A549 (cell line): ENCODE data around the gene DYRK2.
"Not testable (repeated sequence)": the region's sequence is repeated elsewhere in the genome, so short reads cannot be mapped to it uniquely, and the experiment has no call there.

Experiments used
- CEBPB ChIP-seq, 2 experiments: fragments of >200 bp in 1 of 2; sonication (Bioruptor Twin) in 1 of 2; formaldehyde crosslinking in 1 of 2; IDR thresholded peaks; 2 replicates each; pipeline ENCODE4 v1.6.1; 2012 to 2016
- ELK1 ChIP-seq: fragments of 150-350 bp; IDR thresholded peaks from 2 replicates; pipeline ENCODE4 v1.6.1; 2014; ENCODE audit warnings: low read depth, mild to moderate bottlenecking, low read length
- EP300 ChIP-seq, 2 experiments: fragments of >200 bp; sonication (Bioruptor Twin); formaldehyde crosslinking; IDR thresholded peaks; 2 replicates in 1 of 2; 3 replicates in 1 of 2; pipeline ENCODE4 v1.6.1; 2016 to 2017
- ESRRA ChIP-seq: fragments of 150-350 bp; IDR thresholded peaks from 2 replicates; pipeline ENCODE4 v1.6.1; 2014; ENCODE audit warnings: mild to moderate bottlenecking, low read length, borderline replicate concordance
- FOSL2 ChIP-seq, 2 experiments: fragments of 450-650 bp in 1 of 2; fragments of >200 bp in 1 of 2; sonication (Bioruptor Twin) in 1 of 2; formaldehyde crosslinking; IDR thresholded peaks; 2 replicates each; pipeline versions ENCODE4 v1.5.0 to v1.6.1; 2016 to 2020; ENCODE audit warnings: mild to moderate bottlenecking in 1 of 2, moderate library complexity in 1 of 2
- MYC ChIP-seq: IDR thresholded peaks from 2 replicates; pipeline ENCODE4 v1.6.1; 2012; ENCODE audit warnings: mild to moderate bottlenecking, inconsistent platforms, low read length, improper control_type of control experiment, borderline replicate concordance
- POLR2A ChIP-seq: IDR thresholded peaks from 2 replicates; pipeline ENCODE4 v1.6.1; 2012; ENCODE audit warnings: mild to moderate bottlenecking, low read length
- TF ChIP-seq, protein P1 (sequence below): fragments of >200 bp; sonication (Bioruptor Twin); formaldehyde crosslinking; IDR thresholded peaks from 3 replicates; pipeline ENCODE4 v1.5.1; 2016
- TF ChIP-seq, protein P2 (sequence below): fragments of 200-600 bp; sonication (generic); IDR thresholded peaks from 2 replicates; pipeline ENCODE4 v1.6.1; 2016; ENCODE audit warnings: antibody characterized with exemption, mild to moderate bottlenecking, moderate library complexity

- not testable (repeated sequence) for TF ChIP-seq EP300 (IDR thresholded peaks at IDR 0.05); CEBPB (IDR thresholded peaks at IDR 0.05); ELK1; FOSL2 (IDR thresholded peaks at IDR 0.05); FOSL2 (CRISPR knock-in tag; IDR thresholded peaks at IDR 0.05); MYC; POLR2A; ESRRA
- TF ChIP-seq, protein P1, sequence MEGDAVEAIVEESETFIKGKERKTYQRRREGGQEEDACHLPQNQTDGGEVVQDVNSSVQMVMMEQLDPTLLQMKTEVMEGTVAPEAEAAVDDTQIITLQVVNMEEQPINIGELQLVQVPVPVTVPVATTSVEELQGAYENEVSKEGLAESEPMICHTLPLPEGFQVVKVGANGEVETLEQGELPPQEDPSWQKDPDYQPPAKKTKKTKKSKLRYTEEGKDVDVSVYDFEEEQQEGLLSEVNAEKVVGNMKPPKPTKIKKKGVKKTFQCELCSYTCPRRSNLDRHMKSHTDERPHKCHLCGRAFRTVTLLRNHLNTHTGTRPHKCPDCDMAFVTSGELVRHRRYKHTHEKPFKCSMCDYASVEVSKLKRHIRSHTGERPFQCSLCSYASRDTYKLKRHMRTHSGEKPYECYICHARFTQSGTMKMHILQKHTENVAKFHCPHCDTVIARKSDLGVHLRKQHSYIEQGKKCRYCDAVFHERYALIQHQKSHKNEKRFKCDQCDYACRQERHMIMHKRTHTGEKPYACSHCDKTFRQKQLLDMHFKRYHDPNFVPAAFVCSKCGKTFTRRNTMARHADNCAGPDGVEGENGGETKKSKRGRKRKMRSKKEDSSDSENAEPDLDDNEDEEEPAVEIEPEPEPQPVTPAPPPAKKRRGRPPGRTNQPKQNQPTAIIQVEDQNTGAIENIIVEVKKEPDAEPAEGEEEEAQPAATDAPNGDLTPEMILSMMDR = not testable (repeated sequence)
- TF ChIP-seq, protein P2, sequence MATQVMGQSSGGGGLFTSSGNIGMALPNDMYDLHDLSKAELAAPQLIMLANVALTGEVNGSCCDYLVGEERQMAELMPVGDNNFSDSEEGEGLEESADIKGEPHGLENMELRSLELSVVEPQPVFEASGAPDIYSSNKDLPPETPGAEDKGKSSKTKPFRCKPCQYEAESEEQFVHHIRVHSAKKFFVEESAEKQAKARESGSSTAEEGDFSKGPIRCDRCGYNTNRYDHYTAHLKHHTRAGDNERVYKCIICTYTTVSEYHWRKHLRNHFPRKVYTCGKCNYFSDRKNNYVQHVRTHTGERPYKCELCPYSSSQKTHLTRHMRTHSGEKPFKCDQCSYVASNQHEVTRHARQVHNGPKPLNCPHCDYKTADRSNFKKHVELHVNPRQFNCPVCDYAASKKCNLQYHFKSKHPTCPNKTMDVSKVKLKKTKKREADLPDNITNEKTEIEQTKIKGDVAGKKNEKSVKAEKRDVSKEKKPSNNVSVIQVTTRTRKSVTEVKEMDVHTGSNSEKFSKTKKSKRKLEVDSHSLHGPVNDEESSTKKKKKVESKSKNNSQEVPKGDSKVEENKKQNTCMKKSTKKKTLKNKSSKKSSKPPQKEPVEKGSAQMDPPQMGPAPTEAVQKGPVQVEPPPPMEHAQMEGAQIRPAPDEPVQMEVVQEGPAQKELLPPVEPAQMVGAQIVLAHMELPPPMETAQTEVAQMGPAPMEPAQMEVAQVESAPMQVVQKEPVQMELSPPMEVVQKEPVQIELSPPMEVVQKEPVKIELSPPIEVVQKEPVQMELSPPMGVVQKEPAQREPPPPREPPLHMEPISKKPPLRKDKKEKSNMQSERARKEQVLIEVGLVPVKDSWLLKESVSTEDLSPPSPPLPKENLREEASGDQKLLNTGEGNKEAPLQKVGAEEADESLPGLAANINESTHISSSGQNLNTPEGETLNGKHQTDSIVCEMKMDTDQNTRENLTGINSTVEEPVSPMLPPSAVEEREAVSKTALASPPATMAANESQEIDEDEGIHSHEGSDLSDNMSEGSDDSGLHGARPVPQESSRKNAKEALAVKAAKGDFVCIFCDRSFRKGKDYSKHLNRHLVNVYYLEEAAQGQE = not testable (repeated sequence)
These were observed 24.0 kb downstream of the DYRK2 start for GRCh38 chr12:67672507-67672906.
